WTC11 (cell line): Measurements from ENCODE around the gene SELENOK.

Experiments
- KAT7 ChIP-seq: sonication (generic); formaldehyde crosslinking; IDR thresholded peaks from 2 replicates; pipeline ENCODE4 v1.8.1; 2023; ENCODE audit warnings: missing genetic modification reagents, mild to moderate bottlenecking, borderline replicate concordance
- MYBL2 ChIP-seq: sonication (generic); formaldehyde crosslinking; IDR thresholded peaks from 2 replicates; pipeline ENCODE4 v1.8.1; 2023; ENCODE audit warnings: mild to moderate bottlenecking, moderate library complexity, missing genetic modification reagents
- NR2C2 ChIP-seq: sonication (generic); formaldehyde crosslinking; IDR thresholded peaks from 2 replicates; pipeline ENCODE4 v1.8.0; 2022; ENCODE audit warnings: mild to moderate bottlenecking, missing genetic modification reagents
- ZBTB21 ChIP-seq: sonication (generic); formaldehyde crosslinking; IDR thresholded peaks from 2 replicates; pipeline ENCODE4 v1.8.1; 2023; ENCODE audit warnings: mild to moderate bottlenecking, missing genetic modification reagents, borderline replicate concordance
- TF ChIP-seq, protein P1 (sequence below): fragments of 200-600 bp; IDR thresholded peaks from 2 replicates; pipeline ENCODE4 v1.8.0; 2022; ENCODE audit warnings: antibody characterized with exemption
- TF ChIP-seq, protein P2 (sequence below): sonication (generic); formaldehyde crosslinking; IDR thresholded peaks from 2 replicates; pipeline ENCODE4 v1.8.1; 2023; ENCODE audit warnings: mild to moderate bottlenecking, moderate library complexity, missing genetic modification reagents

DNA sequence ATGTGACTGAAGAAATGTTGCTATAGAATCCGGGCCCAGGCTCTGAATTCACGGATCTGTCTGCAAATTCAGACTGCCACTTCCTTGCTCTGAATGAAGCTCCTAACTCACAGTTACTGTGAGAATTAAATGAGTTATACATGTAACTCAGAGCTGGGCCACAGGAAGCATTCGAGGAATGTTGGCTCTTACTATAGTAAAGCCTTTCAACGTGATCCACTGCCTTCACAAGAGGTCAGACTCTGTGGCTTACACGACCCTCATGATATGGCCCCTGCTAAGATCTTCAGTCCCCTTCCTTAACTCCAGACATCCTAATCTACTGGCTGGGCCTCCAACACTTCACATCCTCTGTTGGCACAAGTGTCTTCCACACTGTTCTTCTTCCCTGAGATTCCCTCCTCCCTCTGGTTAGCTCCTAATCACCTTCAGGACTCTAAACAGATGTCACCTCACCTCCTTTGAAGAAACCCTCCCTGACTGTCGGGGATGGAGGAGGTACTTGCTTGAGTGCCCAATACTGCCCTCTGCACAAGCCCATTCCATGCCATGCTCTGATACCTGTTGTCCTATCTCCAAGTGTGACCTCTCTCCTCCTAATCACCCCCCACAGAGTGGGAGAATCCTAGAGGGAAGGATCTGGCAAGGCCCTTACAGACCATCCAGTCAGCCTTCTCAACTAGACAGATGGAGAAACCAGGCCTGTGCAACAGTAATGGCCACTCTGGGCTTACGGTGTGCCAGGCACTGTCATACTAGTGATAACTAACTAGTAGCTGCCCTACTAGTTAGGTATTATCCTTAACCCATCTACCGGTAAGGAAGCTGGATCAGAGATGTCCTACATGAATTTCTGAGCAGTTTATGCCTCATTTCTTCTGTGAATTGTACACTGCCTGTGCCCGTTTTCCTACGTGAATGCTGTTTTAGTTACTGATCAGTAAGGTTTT lies 11.0 kb downstream of the SELENOK start:
- no peak for TF ChIP-seq MYBL2
- TF ChIP-seq, protein P1, sequence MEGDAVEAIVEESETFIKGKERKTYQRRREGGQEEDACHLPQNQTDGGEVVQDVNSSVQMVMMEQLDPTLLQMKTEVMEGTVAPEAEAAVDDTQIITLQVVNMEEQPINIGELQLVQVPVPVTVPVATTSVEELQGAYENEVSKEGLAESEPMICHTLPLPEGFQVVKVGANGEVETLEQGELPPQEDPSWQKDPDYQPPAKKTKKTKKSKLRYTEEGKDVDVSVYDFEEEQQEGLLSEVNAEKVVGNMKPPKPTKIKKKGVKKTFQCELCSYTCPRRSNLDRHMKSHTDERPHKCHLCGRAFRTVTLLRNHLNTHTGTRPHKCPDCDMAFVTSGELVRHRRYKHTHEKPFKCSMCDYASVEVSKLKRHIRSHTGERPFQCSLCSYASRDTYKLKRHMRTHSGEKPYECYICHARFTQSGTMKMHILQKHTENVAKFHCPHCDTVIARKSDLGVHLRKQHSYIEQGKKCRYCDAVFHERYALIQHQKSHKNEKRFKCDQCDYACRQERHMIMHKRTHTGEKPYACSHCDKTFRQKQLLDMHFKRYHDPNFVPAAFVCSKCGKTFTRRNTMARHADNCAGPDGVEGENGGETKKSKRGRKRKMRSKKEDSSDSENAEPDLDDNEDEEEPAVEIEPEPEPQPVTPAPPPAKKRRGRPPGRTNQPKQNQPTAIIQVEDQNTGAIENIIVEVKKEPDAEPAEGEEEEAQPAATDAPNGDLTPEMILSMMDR: no peak
- TF ChIP-seq KAT7 (CRISPR knock-in tag): no peak
- TF ChIP-seq NR2C2 (CRISPR knock-in tag): no peak
- TF ChIP-seq, protein P2, sequence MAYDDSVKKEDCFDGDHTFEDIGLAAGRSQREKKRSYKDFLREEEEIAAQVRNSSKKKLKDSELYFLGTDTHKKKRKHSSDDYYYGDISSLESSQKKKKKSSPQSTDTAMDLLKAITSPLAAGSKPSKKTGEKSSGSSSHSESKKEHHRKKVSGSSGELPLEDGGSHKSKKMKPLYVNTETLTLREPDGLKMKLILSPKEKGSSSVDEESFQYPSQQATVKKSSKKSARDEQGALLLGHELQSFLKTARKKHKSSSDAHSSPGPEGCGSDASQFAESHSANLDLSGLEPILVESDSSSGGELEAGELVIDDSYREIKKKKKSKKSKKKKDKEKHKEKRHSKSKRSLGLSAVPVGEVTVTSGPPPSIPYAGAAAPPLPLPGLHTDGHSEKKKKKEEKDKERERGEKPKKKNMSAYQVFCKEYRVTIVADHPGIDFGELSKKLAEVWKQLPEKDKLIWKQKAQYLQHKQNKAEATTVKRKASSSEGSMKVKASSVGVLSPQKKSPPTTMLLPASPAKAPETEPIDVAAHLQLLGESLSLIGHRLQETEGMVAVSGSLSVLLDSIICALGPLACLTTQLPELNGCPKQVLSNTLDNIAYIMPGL (CRISPR knock-in tag): no peak
- TF ChIP-seq ZBTB21 (CRISPR knock-in tag): no peak
